SK-N-SH treated with all-trans-retinoic acid at 6 μM for 48 hours (cell line): ENCODE data around the gene SECISBP2.

Experiments
- ATAC-seq: fragments of 200-7000 bp; cut with Tn5 transposase; 3 replicates; pipeline ENCODE4 v1.9.1; 2020; ENCODE audit warnings: mild to moderate bottlenecking, moderate library complexity
- ARNTL ChIP-seq: fragments of 450-650 bp; formaldehyde crosslinking; IDR thresholded peaks from 2 replicates; pipeline ENCODE4 v1.5.0; 2020; ENCODE audit warnings: low read depth, mild to moderate bottlenecking, moderate library complexity, borderline replicate concordance
- CREB5 ChIP-seq: fragments of 250-450 bp; sonication (Bioruptor Pico); IDR thresholded peaks from 2 replicates; pipeline ENCODE4 v1.5.1; 2020; ENCODE audit warnings: low read depth, mild to moderate bottlenecking, moderate library complexity
- CSDC2 ChIP-seq: fragments of 250-450 bp; sonication (Bioruptor Pico); IDR thresholded peaks from 2 replicates; pipeline ENCODE4 v1.5.0; 2020; ENCODE audit warnings: mild to moderate bottlenecking, moderate library complexity
- CSRNP3 ChIP-seq: fragments of 250-450 bp; sonication (Bioruptor Pico); IDR thresholded peaks from 2 replicates; pipeline ENCODE4 v1.5.1; 2021; ENCODE audit warnings: mild to moderate bottlenecking, moderate library complexity
- ESRRG ChIP-seq: fragments of 250-450 bp; sonication (Bioruptor Pico); IDR thresholded peaks from 2 replicates; pipeline ENCODE4 v1.6.1; 2021; ENCODE audit warnings: mild to moderate bottlenecking
- GLIS3 ChIP-seq: fragments of 250-450 bp; sonication (Bioruptor Pico); IDR thresholded peaks from 2 replicates; pipeline ENCODE4 v1.5.0; 2020; ENCODE audit warnings: mild to moderate bottlenecking, moderate library complexity
- OSR1 ChIP-seq: fragments of 250-450 bp; sonication (Bioruptor Pico); IDR thresholded peaks from 2 replicates; pipeline ENCODE4 v1.8.0; 2022; ENCODE audit warnings: moderate library complexity, mild to moderate bottlenecking, inconsistent platforms
- PATZ1 ChIP-seq: fragments of 250-450 bp; sonication (Bioruptor Pico); IDR thresholded peaks from 2 replicates; pipeline ENCODE4 v1.8.0; 2020; ENCODE audit warnings: mild to moderate bottlenecking, moderate library complexity, borderline replicate concordance
- PPARA ChIP-seq: fragments of 250-450 bp; sonication (Bioruptor Pico); IDR thresholded peaks from 2 replicates; pipeline ENCODE4 v1.5.0; 2020; ENCODE audit warnings: mild to moderate bottlenecking, borderline replicate concordance
- RARB ChIP-seq: fragments of 250-450 bp; sonication (Bioruptor Pico); IDR thresholded peaks from 2 replicates; pipeline ENCODE4 v1.8.0; 2021; ENCODE audit warnings: mild to moderate bottlenecking, moderate library complexity
- SNAI2 ChIP-seq: fragments of 250-450 bp; sonication (Bioruptor Pico); IDR thresholded peaks from 2 replicates; pipeline ENCODE4 v1.5.0; 2020; ENCODE audit warnings: mild to moderate bottlenecking, moderate library complexity
- TCF4 ChIP-seq: fragments of 250-450 bp; sonication (Bioruptor Pico); IDR thresholded peaks from 2 replicates; pipeline ENCODE4 v1.8.0; 2021; ENCODE audit warnings: mild to moderate bottlenecking, moderate library complexity, borderline replicate concordance
- TOX ChIP-seq: fragments of 250-450 bp; sonication (Bioruptor Pico); IDR thresholded peaks from 2 replicates; pipeline ENCODE4 v1.8.0; 2021; ENCODE audit warnings: mild to moderate bottlenecking, moderate library complexity, borderline replicate concordance
- TSHZ2 ChIP-seq: fragments of 250-450 bp; sonication (Bioruptor Pico); IDR thresholded peaks from 2 replicates; pipeline ENCODE4 v1.5.0; 2020; ENCODE audit warnings: mild to moderate bottlenecking, moderate library complexity
- ZC3H10 ChIP-seq: fragments of 250-450 bp; sonication (Bioruptor Pico); IDR thresholded peaks from 2 replicates; pipeline ENCODE4 v1.5.1; 2021; ENCODE audit warnings: mild to moderate bottlenecking, moderate library complexity
- ZFP3 ChIP-seq: fragments of 250-450 bp; sonication (Bioruptor Pico); IDR thresholded peaks from 2 replicates; pipeline ENCODE4 v1.5.0; 2020; ENCODE audit warnings: mild to moderate bottlenecking, moderate library complexity
- ZFP30 ChIP-seq: fragments of 450-650 bp; formaldehyde crosslinking; IDR thresholded peaks from 2 replicates; pipeline ENCODE4 v1.5.0; 2022; ENCODE audit warnings: mild to moderate bottlenecking, moderate library complexity
- ZNF70 ChIP-seq: fragments of 450-650 bp; formaldehyde crosslinking; IDR thresholded peaks from 2 replicates; pipeline ENCODE4 v1.5.0; 2020; ENCODE audit warnings: mild to moderate bottlenecking, moderate library complexity

SECISBP2 gene

GRCh38 chr9:89367726-89368437 is 49.6 kb downstream of the SECISBP2 start (continued):
- TF ChIP-seq CREB5 (CRISPR knock-in tag) (no peak), CSDC2 (CRISPR knock-in tag) (no peak), ZC3H10 (CRISPR knock-in tag) (no peak)

- TF ChIP-seq SNAI2 (no peak), TSHZ2 (no peak), CSRNP3 (CRISPR knock-in tag) (no peak), ARNTL (CRISPR knock-in tag) (no peak), ZFP3 (CRISPR knock-in tag) (no peak), ZC3H10 (CRISPR knock-in tag) (no peak), ZNF70 (CRISPR knock-in tag) (no peak), PATZ1 (CRISPR knock-in tag) (no peak), RARB (CRISPR knock-in tag) (no peak), ESRRG (CRISPR knock-in tag) (no peak), OSR1 (CRISPR knock-in tag) (no peak), ZFP30 (CRISPR knock-in tag) (no peak)
- ATAC-seq = no peak
Observed at GRCh38 chr9:89368550-89368949, 50.2 kb downstream of the SECISBP2 start.

GRCh38 chr9:89368978-89369377 is 50.7 kb downstream of the SECISBP2 start:
- TF ChIP-seq PATZ1 (CRISPR knock-in tag) = no peak
- no peak for TF ChIP-seq CREB5 (CRISPR knock-in tag)
- no peak for TF ChIP-seq OSR1 (CRISPR knock-in tag)
- no peak for TF ChIP-seq ZFP3 (CRISPR knock-in tag)
- TF ChIP-seq RARB (CRISPR knock-in tag) = no peak
- TF ChIP-seq GLIS3 (CRISPR knock-in tag) = no peak
- TF ChIP-seq ARNTL (CRISPR knock-in tag) = no peak
- TF ChIP-seq ZFP30 (CRISPR knock-in tag) = no peak
- TF ChIP-seq ESRRG (CRISPR knock-in tag) = no peak
- TF ChIP-seq PPARA (CRISPR knock-in tag) = no peak
- TF ChIP-seq TOX (CRISPR knock-in tag) = no peak
- no peak for TF ChIP-seq TSHZ2
- TF ChIP-seq CSRNP3 (CRISPR knock-in tag) = no peak
- no peak for TF ChIP-seq TCF4 (CRISPR knock-in tag)
- no peak for TF ChIP-seq ZNF70 (CRISPR knock-in tag)
- TF ChIP-seq SNAI2 = no peak
- ATAC-seq = no peak
